Activated naive CD8-positive, alpha-beta T cell treated with anti-CD3 and anti-CD28 coated beads, Interleukin-2, amount 50 U/mL, for 24 hours (primary cell): Measurements from ENCODE around the gene HOXA13.

Source experiments
- ATAC-seq: fragments of 150-1000 bp; cut with Tn5 transposase; one replicate; pipeline ENCODE4 v1.10.0; 2021
- DNase-seq: peaks from one replicate; pipeline ENCODE4 v3.0.0; 2021
- H3K27ac Mint-ChIP-seq: one replicate; pipeline ENCODE4 v1.8.0; 2021; ENCODE audit warnings: mild to moderate bottlenecking, mixed read lengths
- H3K27me3 Mint-ChIP-seq: one replicate; pipeline ENCODE4 v1.8.0; 2021; ENCODE audit warnings: mixed read lengths
- H3K36me3 Mint-ChIP-seq: one replicate; pipeline ENCODE4 v1.8.0; 2021; ENCODE audit warnings: low read depth, mixed read lengths
- H3K4me1 Mint-ChIP-seq: one replicate; pipeline ENCODE4 v1.8.0; 2021; ENCODE audit warnings: mixed read lengths
- H3K4me3 Mint-ChIP-seq: one replicate; pipeline ENCODE4 v1.8.0; 2021; ENCODE audit warnings: mild to moderate bottlenecking, moderate library complexity, mixed read lengths
- H3K9me3 Mint-ChIP-seq: one replicate; pipeline ENCODE4 v1.8.0; 2021; ENCODE audit warnings: mixed read lengths

HOXA13 gene

GRCh38 chr7:27193335-27194001 is 6.4 kb downstream of the HOXA13 start:
- DNase-seq = no peak
- Mint-ChIP-seq H3K4me3 (peak overlapping the region; percentile 17), H3K36me3 (no peaks in the 10 kb centered on the region), H3K27me3 (peaks cover 88% of the 10 kb centered on the region), H3K4me1 (peaks cover 16% of the 10 kb centered on the region), H3K9me3 (no peaks in the 10 kb centered on the region), H3K27ac (peak overlapping the region; percentile 35)
- ATAC-seq = no peak

- peak; percentile 50 for ATAC-seq
- peak overlapping the region; percentile 43 for H3K4me3 Mint-ChIP-seq
- H3K27ac Mint-ChIP-seq = no peak overlapping the region
- peaks cover 20% of the 10 kb centered on the region for H3K4me1 Mint-ChIP-seq
- no peaks in the 10 kb centered on the region for H3K36me3 Mint-ChIP-seq
- H3K9me3 Mint-ChIP-seq = no peaks in the 10 kb centered on the region
- H3K27me3 Mint-ChIP-seq = peaks cover 88% of the 10 kb centered on the region
- DNase-seq = no peak
Observed at GRCh38 chr7:27192546-27193334, 7.2 kb downstream of the HOXA13 start.

- peaks cover 88% of the 10 kb centered on the region for H3K27me3 Mint-ChIP-seq
- no peak overlapping the region for H3K27ac Mint-ChIP-seq
- ATAC-seq (no peak), DNase-seq (no peak)
- no peak overlapping the region for H3K4me3 Mint-ChIP-seq
- no peaks in the 10 kb centered on the region for H3K9me3 Mint-ChIP-seq
- H3K36me3 Mint-ChIP-seq = no peaks in the 10 kb centered on the region
- peaks cover 23% of the 10 kb centered on the region for H3K4me1 Mint-ChIP-seq
Observed at GRCh38 chr7:27191833-27192545, 7.9 kb downstream of the HOXA13 start.

GRCh38 chr7:27191161-27191731 is 8.6 kb downstream of the HOXA13 start:
- H3K4me1 Mint-ChIP-seq = peaks cover 25% of the 10 kb centered on the region
- no peaks in the 10 kb centered on the region for H3K36me3 Mint-ChIP-seq
- H3K9me3 Mint-ChIP-seq = no peaks in the 10 kb centered on the region
- ATAC-seq = no peak
- H3K27ac Mint-ChIP-seq = peak overlapping the region; percentile 39
- H3K4me3 Mint-ChIP-seq = no peak overlapping the region
- H3K27me3 Mint-ChIP-seq = peaks cover 86% of the 10 kb centered on the region
- no peak for DNase-seq

GRCh38 chr7:27189997-27190748 is 9.7 kb downstream of the HOXA13 start:
- ATAC-seq = no peak
- H3K9me3 Mint-ChIP-seq = no peaks in the 10 kb centered on the region
- no peak for DNase-seq
- H3K27me3 Mint-ChIP-seq = peaks cover 89% of the 10 kb centered on the region
- H3K4me3 Mint-ChIP-seq = no peak overlapping the region
- no peak overlapping the region for H3K27ac Mint-ChIP-seq
- H3K4me1 Mint-ChIP-seq = peaks cover 33% of the 10 kb centered on the region
- no peaks in the 10 kb centered on the region for H3K36me3 Mint-ChIP-seq

GRCh38 chr7:27189295-27189996 is 10.4 kb downstream of the HOXA13 start:
- Mint-ChIP-seq H3K36me3 (no peaks in the 10 kb centered on the region), H3K9me3 (no peaks in the 10 kb centered on the region), H3K4me3 (no peak overlapping the region), H3K4me1 (peaks cover 40% of the 10 kb centered on the region), H3K27ac (no peak overlapping the region), H3K27me3 (peaks cover 89% of the 10 kb centered on the region)
- no peak for DNase-seq
- ATAC-seq = no peak

GRCh38 chr7:27188386-27189294 is 11.3 kb downstream of the HOXA13 start:
- peaks cover 88% of the 10 kb centered on the region for H3K27me3 Mint-ChIP-seq
- no peaks in the 10 kb centered on the region for H3K9me3 Mint-ChIP-seq
- no peak overlapping the region for H3K27ac Mint-ChIP-seq
- DNase-seq (no peak), ATAC-seq (no peak)
- H3K36me3 Mint-ChIP-seq = no peaks in the 10 kb centered on the region
- H3K4me1 Mint-ChIP-seq = peaks cover 43% of the 10 kb centered on the region
- H3K4me3 Mint-ChIP-seq = peak overlapping the region; percentile 63

GRCh38 chr7:27187475-27188385 is 12.2 kb downstream of the HOXA13 start:
- no peak overlapping the region for H3K27ac Mint-ChIP-seq
- H3K36me3 Mint-ChIP-seq = no peaks in the 10 kb centered on the region
- DNase-seq = peak; percentile 2
- H3K9me3 Mint-ChIP-seq = no peaks in the 10 kb centered on the region
- peak overlapping the region; percentile 63 for H3K4me3 Mint-ChIP-seq
- peaks cover 40% of the 10 kb centered on the region for H3K4me1 Mint-ChIP-seq
- H3K27me3 Mint-ChIP-seq = peaks cover 88% of the 10 kb centered on the region
- no peak for ATAC-seq

- H3K36me3 Mint-ChIP-seq = no peaks in the 10 kb centered on the region
- peaks cover 88% of the 10 kb centered on the region for H3K27me3 Mint-ChIP-seq
- H3K27ac Mint-ChIP-seq = no peak overlapping the region
- no peak overlapping the region for H3K4me3 Mint-ChIP-seq
- ATAC-seq (no peak), DNase-seq (peak; percentile 0)
- H3K9me3 Mint-ChIP-seq = no peaks in the 10 kb centered on the region
- peaks cover 39% of the 10 kb centered on the region for H3K4me1 Mint-ChIP-seq
Observed at GRCh38 chr7:27186668-27187474, 13.0 kb downstream of the HOXA13 start.

- Mint-ChIP-seq H3K27ac (peak overlapping the region; percentile 9), H3K4me1 (peaks cover 39% of the 10 kb centered on the region), H3K4me3 (peak overlapping the region; percentile 69), H3K27me3 (peaks cover 88% of the 10 kb centered on the region), H3K9me3 (no peaks in the 10 kb centered on the region), H3K36me3 (no peaks in the 10 kb centered on the region)
- ATAC-seq (no peak), DNase-seq (no peak)
Observed at GRCh38 chr7:27185854-27186667, 13.8 kb downstream of the HOXA13 start.
